Measurements from ENCODE around the gene CAMTA1.

CAMTA1 gene

DNA sequence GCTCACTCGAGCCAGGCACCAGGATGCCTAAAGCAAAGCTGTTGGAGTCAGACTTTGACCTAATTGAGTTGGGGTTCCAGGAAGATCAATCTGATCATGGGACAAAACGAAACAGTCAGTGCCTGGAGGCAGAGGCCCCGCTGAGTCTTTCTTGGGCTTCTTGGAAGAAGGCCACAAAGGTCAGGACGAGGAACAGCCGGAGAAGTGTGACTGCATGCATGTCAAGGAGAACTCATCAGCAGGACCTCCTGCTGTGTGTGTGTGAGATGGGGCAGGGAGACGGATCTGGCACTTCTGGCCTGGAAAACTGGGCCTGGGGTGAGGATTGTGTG is 190.8 kb downstream of the CAMTA1 start:
- Histone ChIP-seq H3K27ac (ENCODE audit: low read length) (no peak overlapping the region), H3K9ac (ENCODE audit: low read depth, low read length) (no peak overlapping the region), H3K9me3 (ENCODE audit: insufficient read depth, low read depth, low read length) (no peaks in the 10 kb centered on the region), H3K36me3 (ENCODE audit: insufficient read depth, low read depth, low read length) (no peaks in the 10 kb centered on the region), H3K4me3 (ENCODE audit: low read length) (no peak overlapping the region), H3K27me3 (ENCODE audit: insufficient read depth, low read length) (no peaks in the 10 kb centered on the region), H3K4me1 (ENCODE audit: insufficient read depth, low read length) (peaks cover 12% of the 10 kb centered on the region; the same call in 1 of the 2 replicates)

DNA sequence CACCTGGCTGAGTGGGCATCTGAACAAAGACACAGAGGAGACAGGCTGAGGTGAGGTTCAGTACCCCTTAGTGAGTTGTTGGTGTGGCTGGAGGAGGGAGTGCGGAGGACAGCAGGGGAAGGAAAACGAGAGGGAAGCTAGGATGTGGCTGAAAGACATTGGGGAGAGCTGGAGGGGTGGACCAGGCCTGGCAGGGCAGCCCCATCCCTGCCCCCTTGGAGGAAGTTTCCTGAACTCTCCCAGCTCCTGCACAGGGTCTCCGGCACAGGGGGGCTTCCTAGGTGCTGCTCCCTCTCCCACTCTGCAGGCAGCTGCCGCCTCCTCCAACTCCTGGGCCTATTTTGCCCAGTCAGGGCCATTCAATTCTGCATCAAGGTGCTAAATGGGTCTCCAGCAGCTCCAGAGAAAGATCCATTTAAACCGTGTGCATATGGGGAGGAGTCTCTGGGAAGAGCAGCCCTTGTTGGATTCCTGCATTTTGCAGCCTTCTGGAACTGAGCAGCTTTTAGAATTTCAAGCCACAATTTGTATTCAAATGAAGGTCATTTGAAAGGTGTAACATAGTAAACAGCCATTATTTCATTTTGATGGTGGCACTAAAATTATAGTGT is 193.9 kb downstream of the CAMTA1 start:
- peak overlapping the region; percentile 45; the same call in 1 of the 2 replicates for H3K9ac ChIP-seq (ENCODE audit: low read depth, low read length)
- no peaks in the 10 kb centered on the region for H3K27me3 ChIP-seq (ENCODE audit: insufficient read depth, low read length)
- peak overlapping the region; percentile 1 for H3K27ac ChIP-seq (ENCODE audit: low read length)
- H3K9me3 ChIP-seq (ENCODE audit: insufficient read depth, low read depth, low read length) = no peaks in the 10 kb centered on the region
- no peaks in the 10 kb centered on the region for H3K36me3 ChIP-seq (ENCODE audit: insufficient read depth, low read depth, low read length)
- H3K4me3 ChIP-seq (ENCODE audit: low read length) = no peak overlapping the region; the same call in 1 of the 2 replicates
- peaks cover 12% of the 10 kb centered on the region; the same call in 1 of the 2 replicates for H3K4me1 ChIP-seq (ENCODE audit: insufficient read depth, low read length)

DNA sequence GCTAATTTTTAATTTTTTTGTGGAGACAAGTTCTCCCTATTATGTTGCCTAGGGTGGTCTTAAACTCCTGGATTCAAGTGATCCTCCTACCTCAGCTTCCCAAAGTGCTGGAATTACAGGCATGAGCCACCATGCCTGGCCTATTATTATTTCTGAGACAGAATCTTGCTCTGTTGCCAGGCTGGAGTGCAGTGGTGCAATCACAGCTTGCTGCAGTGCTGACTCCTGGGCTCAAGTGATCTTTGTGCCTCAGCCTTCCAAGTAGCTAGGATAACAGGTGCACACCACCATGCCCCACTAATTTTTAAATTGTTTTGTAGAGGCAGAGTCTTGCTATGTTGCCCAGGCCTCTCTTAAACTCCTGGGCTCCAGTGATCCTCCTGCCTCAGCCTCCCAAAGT is 196.3 kb downstream of the CAMTA1 start:
- Histone ChIP-seq H3K9me3 (ENCODE audit: insufficient read depth, low read depth, low read length) (no peaks in the 10 kb centered on the region), H3K27ac (ENCODE audit: low read length) (no peak overlapping the region), H3K27me3 (ENCODE audit: insufficient read depth, low read length) (no peaks in the 10 kb centered on the region), H3K4me3 (ENCODE audit: low read length) (no peak overlapping the region), H3K9ac (ENCODE audit: low read depth, low read length) (no peak overlapping the region), H3K36me3 (ENCODE audit: insufficient read depth, low read depth, low read length) (no peaks in the 10 kb centered on the region), H3K4me1 (ENCODE audit: insufficient read depth, low read length) (peaks cover 12% of the 10 kb centered on the region; the same call in 1 of the 2 replicates)

DNA sequence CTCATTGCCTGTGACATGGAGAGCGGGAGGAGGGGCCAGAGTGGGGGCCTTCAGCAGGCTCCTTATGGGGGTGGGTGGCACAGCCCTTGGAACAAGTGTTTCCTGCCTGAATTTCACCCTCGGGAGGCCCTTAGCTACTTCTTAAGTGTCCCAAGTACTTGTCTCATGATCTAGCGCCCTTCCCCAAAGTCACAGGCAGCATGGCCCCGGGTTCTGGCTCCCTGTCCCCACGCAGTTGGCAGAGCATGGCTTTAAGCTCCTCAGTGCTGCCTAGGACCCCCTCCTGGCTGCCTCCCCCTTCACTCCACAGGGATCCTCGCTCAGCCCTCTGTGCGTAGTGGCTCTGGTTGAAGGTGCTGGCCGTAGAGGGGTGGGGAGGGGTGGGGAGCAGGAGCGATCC is 197.2 kb downstream of the CAMTA1 start:
- no peaks in the 10 kb centered on the region for H3K36me3 ChIP-seq (ENCODE audit: insufficient read depth, low read depth, low read length)
- no peak overlapping the region for H3K4me3 ChIP-seq (ENCODE audit: low read length)
- H3K27me3 ChIP-seq (ENCODE audit: insufficient read depth, low read length) = no peaks in the 10 kb centered on the region
- H3K9ac ChIP-seq (ENCODE audit: low read depth, low read length) = no peak overlapping the region
- H3K4me1 ChIP-seq (ENCODE audit: insufficient read depth, low read length) = peaks cover 12% of the 10 kb centered on the region; the same call in 1 of the 2 replicates
- no peak overlapping the region for H3K27ac ChIP-seq (ENCODE audit: low read length)
- no peaks in the 10 kb centered on the region for H3K9me3 ChIP-seq (ENCODE audit: insufficient read depth, low read depth, low read length)

DNA sequence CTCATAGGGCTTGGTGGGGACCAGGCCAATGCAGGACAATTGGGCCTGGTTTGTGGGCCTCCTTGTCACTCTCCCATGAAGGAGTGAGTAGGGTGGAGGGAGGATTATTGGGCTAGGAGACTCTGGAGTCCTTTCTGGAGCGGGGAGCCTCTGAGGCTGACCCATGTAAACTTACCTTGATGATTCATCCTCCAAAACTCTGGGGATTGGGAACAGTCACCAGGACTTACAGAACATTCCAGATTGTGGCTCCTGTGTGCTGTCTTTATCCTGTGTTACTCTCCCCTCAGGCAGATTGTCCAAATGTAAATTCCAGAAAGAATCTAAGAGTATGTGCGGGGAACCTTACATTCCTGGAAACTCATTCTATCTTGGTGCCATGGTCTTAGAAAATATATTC is 197.6 kb downstream of the CAMTA1 start:
- Histone ChIP-seq H3K4me1 (ENCODE audit: insufficient read depth, low read length) (peaks cover 12% of the 10 kb centered on the region; the same call in 1 of the 2 replicates), H3K27me3 (ENCODE audit: insufficient read depth, low read length) (no peaks in the 10 kb centered on the region)

DNA sequence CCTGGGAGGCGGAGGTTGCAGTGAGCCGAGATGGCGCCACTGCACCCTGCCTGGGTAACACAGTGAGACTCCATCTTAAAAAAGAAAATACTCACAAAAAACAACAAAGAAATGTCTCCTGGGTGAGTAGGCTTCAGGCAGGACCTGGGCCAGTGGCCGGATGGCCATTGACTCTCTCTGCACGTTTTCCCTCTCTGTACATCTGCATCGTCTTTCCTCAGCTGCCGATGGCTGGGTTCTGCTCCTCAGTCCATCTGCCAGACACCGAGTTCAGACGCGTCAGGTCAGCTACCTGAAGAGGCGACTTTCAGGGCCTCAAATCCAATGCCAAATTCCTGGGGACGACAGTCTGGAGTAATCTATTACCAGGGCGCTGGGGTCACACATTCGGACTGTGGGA is 199.3 kb downstream of the CAMTA1 start:
- Histone ChIP-seq H3K4me1 (ENCODE audit: insufficient read depth, low read length) (peaks cover 2% of the 10 kb centered on the region; the same call in 1 of the 2 replicates), H3K9ac (ENCODE audit: low read depth, low read length) (no peak overlapping the region), H3K27ac (ENCODE audit: low read length) (no peak overlapping the region)

More for the DNA sequence above, 197.6 kb downstream of the CAMTA1 start:
- no peak overlapping the region for H3K9ac ChIP-seq (ENCODE audit: low read depth, low read length)
- H3K36me3 ChIP-seq (ENCODE audit: insufficient read depth, low read depth, low read length) = no peaks in the 10 kb centered on the region
- no peak overlapping the region for H3K4me3 ChIP-seq (ENCODE audit: low read length)
- H3K27ac ChIP-seq (ENCODE audit: low read length) = no peak overlapping the region
- H3K9me3 ChIP-seq (ENCODE audit: insufficient read depth, low read depth, low read length) = no peaks in the 10 kb centered on the region

DNA sequence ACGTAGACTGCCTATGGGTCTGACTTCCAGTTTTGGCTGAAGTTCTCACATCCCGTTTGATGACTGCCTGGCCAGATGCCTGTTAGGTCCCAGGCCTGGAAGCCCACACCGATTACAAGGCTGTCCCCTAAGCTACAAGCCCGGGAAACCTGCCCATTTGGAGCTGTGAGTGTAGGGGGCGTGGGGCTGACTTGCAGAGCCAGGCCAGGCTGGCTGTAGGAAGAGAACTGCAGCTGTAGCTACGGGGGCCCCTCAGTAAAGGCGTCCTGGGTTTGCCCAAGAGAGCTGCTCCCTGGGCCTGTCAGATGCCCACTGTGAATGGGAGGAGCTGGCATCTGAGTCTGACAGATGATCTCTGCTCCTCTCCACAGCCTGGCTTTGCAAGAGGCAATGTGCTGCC is 199.7 kb downstream of the CAMTA1 start:
- no peaks in the 10 kb centered on the region for H3K27me3 ChIP-seq (ENCODE audit: insufficient read depth, low read length)
- no peak overlapping the region for H3K4me3 ChIP-seq (ENCODE audit: low read length)

More for the DNA sequence above, 199.3 kb downstream of the CAMTA1 start:
- H3K9me3 ChIP-seq (ENCODE audit: insufficient read depth, low read depth, low read length) = no peaks in the 10 kb centered on the region
- H3K36me3 ChIP-seq (ENCODE audit: insufficient read depth, low read depth, low read length) = no peaks in the 10 kb centered on the region
- H3K4me3 ChIP-seq (ENCODE audit: low read length) = no peak overlapping the region
- H3K27me3 ChIP-seq (ENCODE audit: insufficient read depth, low read length) = no peaks in the 10 kb centered on the region

DNA sequence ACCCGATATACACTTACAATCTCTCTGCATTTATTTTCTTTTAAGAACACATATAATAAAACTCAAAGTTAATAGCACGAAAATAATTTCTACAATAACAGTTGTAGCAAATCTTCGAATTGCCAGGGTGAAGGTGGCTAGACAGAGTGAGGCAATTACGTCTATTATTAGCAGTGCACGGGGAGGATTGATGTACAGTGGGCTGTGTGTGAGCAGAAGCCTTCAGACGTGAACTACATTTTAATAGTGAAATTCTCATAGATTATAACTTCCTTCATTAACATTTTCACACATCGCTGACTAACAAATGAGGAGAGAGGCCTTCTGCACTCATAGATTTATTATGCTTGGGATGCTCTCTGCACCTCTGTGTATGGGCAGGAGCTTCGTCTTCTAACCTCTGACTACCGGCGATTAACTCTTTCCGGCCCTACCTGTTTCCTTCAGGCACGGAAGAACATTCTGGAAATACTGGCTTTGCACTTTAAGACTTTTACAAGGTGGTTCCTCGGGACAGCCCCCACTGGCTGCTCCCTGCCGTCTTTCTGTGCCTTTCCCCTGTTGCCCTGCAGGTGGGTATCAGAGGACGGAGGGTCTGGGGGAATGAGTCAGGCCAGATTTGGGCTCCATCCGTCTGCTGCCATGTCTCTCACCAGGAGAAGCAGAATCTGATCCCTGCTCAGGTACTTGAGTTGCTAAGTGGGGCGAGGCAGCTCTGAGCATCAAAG is 200.5 kb downstream of the CAMTA1 start:
- Histone ChIP-seq H3K9me3 (ENCODE audit: insufficient read depth, low read depth, low read length) (no peaks in the 10 kb centered on the region), H3K4me1 (ENCODE audit: insufficient read depth, low read length) (peaks cover 3% of the 10 kb centered on the region; the same call in 1 of the 2 replicates), H3K27ac (ENCODE audit: low read length) (no peak overlapping the region), H3K9ac (ENCODE audit: low read depth, low read length) (no peak overlapping the region), H3K4me3 (ENCODE audit: low read length) (no peak overlapping the region), H3K27me3 (ENCODE audit: insufficient read depth, low read length) (no peaks in the 10 kb centered on the region), H3K36me3 (ENCODE audit: insufficient read depth, low read depth, low read length) (no peaks in the 10 kb centered on the region)

More for the DNA sequence above, 199.7 kb downstream of the CAMTA1 start:
- Histone ChIP-seq H3K9me3 (ENCODE audit: insufficient read depth, low read depth, low read length) (no peaks in the 10 kb centered on the region), H3K27ac (ENCODE audit: low read length) (no peak overlapping the region), H3K9ac (ENCODE audit: low read depth, low read length) (no peak overlapping the region), H3K36me3 (ENCODE audit: insufficient read depth, low read depth, low read length) (no peaks in the 10 kb centered on the region), H3K4me1 (ENCODE audit: insufficient read depth, low read length) (peaks cover 2% of the 10 kb centered on the region; the same call in 1 of the 2 replicates)

DNA sequence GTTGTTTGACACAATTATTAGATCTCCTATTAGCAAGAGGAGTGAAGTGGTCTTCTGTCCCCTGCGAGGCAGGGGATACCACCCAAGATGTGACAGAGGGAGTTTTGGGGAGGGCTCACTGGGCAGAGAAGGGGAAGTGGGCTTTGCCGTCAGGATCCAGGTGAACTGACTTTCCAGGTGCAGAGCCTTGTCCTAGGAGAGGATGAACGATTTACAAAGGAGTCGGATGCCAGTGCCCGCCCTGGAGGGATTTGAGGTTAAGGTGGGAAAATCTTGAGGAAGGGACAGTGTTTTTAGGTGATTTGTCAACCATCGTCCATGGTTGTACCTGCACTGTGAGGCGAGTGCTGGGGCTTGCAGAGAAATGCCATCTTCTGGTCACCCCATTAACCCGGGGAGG is 201.0 kb downstream of the CAMTA1 start:
- H3K9me3 ChIP-seq (ENCODE audit: insufficient read depth, low read depth, low read length) = no peaks in the 10 kb centered on the region
- no peak overlapping the region for H3K9ac ChIP-seq (ENCODE audit: low read depth, low read length)
- no peak overlapping the region for H3K4me3 ChIP-seq (ENCODE audit: low read length)
- H3K27ac ChIP-seq (ENCODE audit: low read length) = no peak overlapping the region
- no peaks in the 10 kb centered on the region for H3K27me3 ChIP-seq (ENCODE audit: insufficient read depth, low read length)
- H3K4me1 ChIP-seq (ENCODE audit: insufficient read depth, low read length) = peaks cover 3% of the 10 kb centered on the region; the same call in 1 of the 2 replicates
- no peaks in the 10 kb centered on the region for H3K36me3 ChIP-seq (ENCODE audit: insufficient read depth, low read depth, low read length)

DNA sequence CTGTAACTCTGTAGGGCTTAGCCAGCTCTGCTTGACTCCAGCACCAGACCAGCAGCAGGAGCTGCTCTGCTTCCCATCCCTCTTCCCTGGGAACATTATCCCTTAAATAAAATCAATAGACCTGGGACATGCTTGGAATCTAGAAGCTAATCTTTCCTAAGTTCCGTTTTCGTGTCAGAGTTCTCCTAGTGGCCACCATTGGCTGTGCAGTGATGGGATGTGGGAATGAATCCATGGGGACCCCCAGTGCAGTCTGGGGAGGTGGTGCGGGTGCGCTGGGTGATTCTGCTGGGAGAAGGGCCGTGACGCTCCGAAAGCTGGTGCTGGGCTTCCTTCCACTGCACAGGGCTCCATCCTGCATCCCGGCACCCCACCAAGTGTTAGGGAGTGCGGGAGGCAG is 202.7 kb downstream of the CAMTA1 start:
- Histone ChIP-seq H3K9me3 (ENCODE audit: insufficient read depth, low read depth, low read length) (no peaks in the 10 kb centered on the region), H3K27ac (ENCODE audit: low read length) (no peak overlapping the region), H3K36me3 (ENCODE audit: insufficient read depth, low read depth, low read length) (no peaks in the 10 kb centered on the region), H3K9ac (ENCODE audit: low read depth, low read length) (no peak overlapping the region), H3K4me3 (ENCODE audit: low read length) (no peak overlapping the region), H3K27me3 (ENCODE audit: insufficient read depth, low read length) (no peaks in the 10 kb centered on the region), H3K4me1 (ENCODE audit: insufficient read depth, low read length) (peaks cover 3% of the 10 kb centered on the region; the same call in 1 of the 2 replicates)

DNA sequence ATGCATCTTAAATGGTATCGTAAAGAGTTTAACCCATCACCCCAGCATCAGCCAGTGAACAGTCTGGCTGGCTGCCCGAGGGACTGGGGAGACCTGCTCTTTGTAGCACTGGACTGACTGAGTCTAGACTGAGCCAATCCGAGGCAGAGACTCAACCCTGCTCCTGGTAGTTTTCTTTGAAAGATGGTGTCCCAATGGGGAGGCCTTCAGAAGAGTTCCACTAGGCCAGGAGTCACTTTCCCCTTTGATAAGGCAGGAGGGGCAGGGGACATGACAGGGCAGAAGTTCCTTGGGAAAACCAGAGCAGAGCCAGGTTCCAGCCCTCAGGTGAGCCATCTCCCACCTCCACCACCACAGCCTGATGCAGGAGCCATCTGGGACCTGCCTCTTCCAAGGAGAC is 203.5 kb downstream of the CAMTA1 start:
- H3K9ac ChIP-seq (ENCODE audit: low read depth, low read length) = no peak overlapping the region
- peaks cover 3% of the 10 kb centered on the region; the same call in 1 of the 2 replicates for H3K4me1 ChIP-seq (ENCODE audit: insufficient read depth, low read length)
- H3K36me3 ChIP-seq (ENCODE audit: insufficient read depth, low read depth, low read length) = no peaks in the 10 kb centered on the region
- H3K4me3 ChIP-seq (ENCODE audit: low read length) = no peak overlapping the region
- H3K27me3 ChIP-seq (ENCODE audit: insufficient read depth, low read length) = no peaks in the 10 kb centered on the region
- no peaks in the 10 kb centered on the region for H3K9me3 ChIP-seq (ENCODE audit: insufficient read depth, low read depth, low read length)
- no peak overlapping the region for H3K27ac ChIP-seq (ENCODE audit: low read length)
